NCI-H1694 treated with DMSO at 0.1 percent for 48 hours (cell line): ENCODE results near the gene FCHSD2.
"Not testable (repeated sequence)": the region's sequence is repeated elsewhere in the genome, so short reads cannot be mapped to it uniquely, and the experiment has no call there.

Experiments used
- DNase-seq: peaks from one replicate; lab custom pipeline; 2025; lab: John Stamatoyannopoulos, UW

The FCHSD2 gene

GRCh38 chr11:73009972-73010371 is 132.1 kb downstream of the FCHSD2 start:
- no peak for DNase-seq

- no peak for DNase-seq
Observed at GRCh38 chr11:73004088-73004487, 138.0 kb downstream of the FCHSD2 start.

GRCh38 chr11:73003088-73003487 is 139.0 kb downstream of the FCHSD2 start:
- no peak for DNase-seq

GRCh38 chr11:73002214-73002613 is 139.9 kb downstream of the FCHSD2 start:
- no peak for DNase-seq

- peak; percentile 5 for DNase-seq
Observed at GRCh38 chr11:73001615-73002014, 140.5 kb downstream of the FCHSD2 start.

GRCh38 chr11:72998676-72999075 is 143.4 kb downstream of the FCHSD2 start:
- no peak for DNase-seq

GRCh38 chr11:72996959-72997358 is 145.2 kb downstream of the FCHSD2 start:
- DNase-seq: no peak

- no peak for DNase-seq
Observed at GRCh38 chr11:72989727-72990126, 152.4 kb downstream of the FCHSD2 start.

GRCh38 chr11:72988821-72989220 is 153.3 kb downstream of the FCHSD2 start:
- no peak for DNase-seq

- no peak for DNase-seq
Observed at GRCh38 chr11:72985645-72986044, 156.5 kb downstream of the FCHSD2 start.

- no peak for DNase-seq
Observed at GRCh38 chr11:72984453-72985077, 157.6 kb downstream of the FCHSD2 start.

- no peak for DNase-seq
Observed at GRCh38 chr11:72983560-72983959, 158.6 kb downstream of the FCHSD2 start.

- DNase-seq: no peak
Observed at GRCh38 chr11:72981971-72982685, 160.0 kb downstream of the FCHSD2 start.

- DNase-seq: no peak
Observed at GRCh38 chr11:72981080-72981479, 161.0 kb downstream of the FCHSD2 start.

GRCh38 chr11:72977782-72978181 is 164.3 kb downstream of the FCHSD2 start:
- DNase-seq: not testable (repeated sequence)

GRCh38 chr11:72976522-72976892 is 165.6 kb downstream of the FCHSD2 start:
- not testable (repeated sequence) for DNase-seq

GRCh38 chr11:72975778-72976521 is 166.2 kb downstream of the FCHSD2 start:
- no peak for DNase-seq

- DNase-seq: no peak
Observed at GRCh38 chr11:72974487-72975205, 167.5 kb downstream of the FCHSD2 start.

GRCh38 chr11:72972496-72973128 is 169.5 kb downstream of the FCHSD2 start:
- no peak for DNase-seq

GRCh38 chr11:72971192-72971967 is 170.7 kb downstream of the FCHSD2 start:
- DNase-seq: no peak

GRCh38 chr11:72970557-72971118 is 171.5 kb downstream of the FCHSD2 start:
- DNase-seq: no peak
